Measurements from ENCODE around the gene FRMPD1.
"Not testable (repeated sequence)": the region's sequence is repeated elsewhere in the genome, so short reads cannot be mapped to it uniquely, and the experiment has no call there.

Gene FRMPD1

GRCh38 chr9:37745970-37746369 lies 95.2 kb downstream of the FRMPD1 start:
- no peak for DNase-seq

- no peak for DNase-seq
These were observed 95.9 kb downstream of the FRMPD1 start for GRCh38 chr9:37746448-37747270.

DNA sequence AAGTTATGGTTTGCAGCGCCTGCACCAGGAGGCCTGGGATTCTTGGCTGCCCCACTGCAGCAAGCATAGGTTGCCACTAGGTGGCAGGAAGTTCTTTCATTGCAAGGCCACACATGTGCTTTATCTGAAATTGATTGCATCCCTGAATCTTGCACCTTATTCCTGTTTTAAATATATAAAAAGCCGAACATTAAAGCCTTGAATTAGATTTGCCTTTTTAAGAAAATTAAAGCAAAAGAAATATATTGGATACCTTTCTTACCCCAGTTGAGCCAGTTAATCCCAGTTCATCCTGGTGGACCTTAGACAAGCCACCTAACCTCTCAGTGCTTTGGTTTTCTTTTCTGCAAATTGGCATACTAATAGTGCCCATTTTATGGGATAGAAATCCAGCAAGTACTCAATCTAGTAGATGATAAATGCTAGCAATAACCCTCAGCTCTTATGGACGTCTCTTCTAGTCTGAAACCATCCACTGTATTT lies 96.6 kb downstream of the FRMPD1 start:
- peak; percentile 70 for DNase-seq

DNA sequence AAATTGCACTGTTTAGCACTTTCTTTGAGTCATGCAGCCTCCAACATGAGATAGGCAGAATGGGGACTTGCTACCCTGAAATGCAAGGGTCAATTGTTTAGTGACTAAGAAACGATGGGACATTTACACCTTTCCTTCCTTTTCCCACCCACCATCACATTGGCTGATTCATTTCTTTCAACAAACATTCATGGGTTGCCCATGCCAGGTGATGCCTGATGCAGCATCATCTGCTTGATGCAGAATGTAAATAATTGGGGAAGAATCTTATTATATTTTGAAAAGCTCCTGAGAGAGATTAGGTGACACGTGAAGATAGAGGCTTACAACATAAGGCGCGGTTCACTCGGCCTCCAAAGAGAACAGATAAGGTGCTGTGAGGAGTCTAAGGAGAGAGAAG lies 98.4 kb downstream of the FRMPD1 start:
- no peak for DNase-seq

DNA sequence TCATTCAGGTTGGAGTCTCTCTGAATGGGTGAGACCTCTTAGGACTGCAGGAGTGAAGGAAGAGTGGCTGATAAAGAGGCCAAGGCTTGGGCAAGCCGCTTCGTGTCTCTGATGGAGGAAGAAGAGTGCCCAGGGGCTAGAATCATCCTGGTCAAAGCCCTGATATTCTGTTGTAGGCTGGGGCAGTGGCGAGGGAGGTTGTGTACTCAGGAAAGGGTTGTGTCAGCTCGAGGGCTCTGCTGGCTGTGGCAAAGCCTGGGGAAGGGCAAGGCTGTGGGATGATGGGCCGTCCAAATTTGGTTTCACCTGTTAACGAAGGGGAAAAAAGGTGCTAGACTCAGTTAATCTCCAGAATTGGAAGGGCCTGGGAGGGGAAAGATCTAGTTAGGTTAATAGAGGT lies 100.4 kb downstream of the FRMPD1 start:
- no peak for DNase-seq

DNA sequence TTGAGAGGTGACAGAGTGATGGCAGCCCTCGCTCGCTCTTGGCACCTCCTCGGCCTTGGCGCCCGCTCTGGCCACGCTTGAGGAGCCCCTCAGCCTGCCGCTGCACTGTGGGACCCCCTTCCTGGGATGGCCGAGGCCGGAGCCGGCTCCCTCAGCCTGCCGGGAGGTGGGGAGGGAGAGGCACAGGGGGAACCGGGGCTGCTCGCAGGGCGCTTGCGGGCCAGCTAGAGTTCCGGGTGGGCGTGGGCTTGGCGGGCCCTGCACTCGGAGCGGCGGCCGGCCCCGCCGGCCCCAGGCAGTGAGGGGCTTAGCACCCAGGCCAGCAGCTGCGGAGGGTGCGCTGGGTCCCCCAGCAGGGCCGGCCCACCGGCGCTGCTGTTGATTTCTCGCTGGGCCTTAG lies 101.0 kb downstream of the FRMPD1 start:
- DNase-seq: not testable (repeated sequence)

- not testable (repeated sequence) for DNase-seq
These were observed 101.4 kb downstream of the FRMPD1 start for GRCh38 chr9:37752112-37752511.

DNA sequence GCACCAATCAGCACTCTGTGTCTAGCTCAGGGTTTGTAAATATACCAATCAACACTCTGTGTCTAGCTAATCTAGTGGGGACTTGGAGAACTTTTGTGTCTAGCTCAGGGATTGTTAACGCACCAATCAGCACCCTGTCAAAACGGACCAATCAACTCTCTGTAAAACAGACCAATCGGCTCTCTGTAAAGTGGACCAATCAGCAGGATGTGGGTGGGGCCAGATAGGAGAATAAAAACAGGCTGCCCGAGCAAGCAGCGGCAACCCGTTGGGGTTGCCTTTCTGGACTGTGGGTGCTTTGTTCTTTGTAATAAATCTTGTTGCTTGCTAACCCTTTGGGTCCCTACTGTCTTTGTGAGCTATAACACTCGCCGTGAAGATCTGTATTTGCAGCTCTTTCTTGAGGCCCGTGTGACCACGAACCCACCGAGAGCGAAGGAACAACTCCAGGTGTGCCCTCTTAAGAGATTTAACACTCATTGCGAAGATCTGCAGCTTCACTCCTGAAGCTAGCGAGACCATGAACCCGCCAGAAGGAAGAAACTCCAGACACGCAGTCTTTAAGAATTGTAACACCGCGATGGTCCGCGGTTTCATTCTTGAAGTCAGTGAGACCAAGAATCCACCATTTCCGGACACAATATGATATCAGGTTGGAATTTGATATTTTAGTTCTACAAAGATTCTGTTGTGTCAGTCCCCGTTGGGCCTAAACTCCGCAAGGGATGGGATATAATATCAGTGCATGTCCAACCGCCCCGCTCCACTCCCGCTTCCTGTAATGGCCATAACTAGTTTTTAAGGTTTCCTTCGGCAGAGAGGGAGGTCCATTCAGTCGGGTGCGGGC lies 102.1 kb downstream of the FRMPD1 start:
- peak; percentile 39 for DNase-seq

DNA sequence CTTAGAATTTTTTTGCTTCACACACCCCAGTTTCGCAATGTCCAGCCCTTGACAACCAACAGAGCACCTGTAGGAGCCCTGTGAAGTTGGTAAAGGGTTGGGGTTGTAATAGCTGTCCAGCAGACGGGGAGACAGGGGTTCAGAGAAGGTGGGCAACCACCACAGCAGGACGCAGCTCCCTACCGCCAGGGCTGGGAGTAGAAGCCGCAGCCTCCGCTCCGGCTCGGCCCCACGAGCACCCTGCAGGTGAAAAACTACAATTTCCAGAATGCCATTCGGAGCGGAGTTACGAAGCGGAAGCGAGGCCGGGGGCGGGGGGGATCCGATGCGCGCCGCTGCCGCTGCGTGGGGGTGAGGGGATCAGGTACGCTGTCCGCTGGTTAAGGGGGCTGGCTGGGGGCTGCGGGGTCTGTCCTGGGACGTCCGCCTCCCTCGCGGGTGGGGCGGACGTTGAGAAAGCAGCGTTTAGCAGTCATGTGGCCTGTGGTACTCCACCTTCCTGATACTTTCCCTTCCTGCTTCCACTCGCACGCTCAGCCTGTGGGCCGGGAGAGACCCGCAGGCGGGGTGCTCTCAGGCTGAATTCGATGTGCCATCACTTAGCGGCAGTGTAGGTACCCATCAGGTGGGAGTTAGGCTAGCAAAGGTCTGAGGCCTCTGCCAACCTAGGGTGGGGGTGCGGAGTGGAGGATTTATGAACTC lies 102.9 kb downstream of the FRMPD1 start, which contains the start of gene TRMT10B:
TRMT10B (plus strand) TSS at position 317 of the 702 bp plus-strand sequence. CDS start 8,127 bp downstream, outside the sequence.
- DNase-seq: peak; percentile 80

DNA sequence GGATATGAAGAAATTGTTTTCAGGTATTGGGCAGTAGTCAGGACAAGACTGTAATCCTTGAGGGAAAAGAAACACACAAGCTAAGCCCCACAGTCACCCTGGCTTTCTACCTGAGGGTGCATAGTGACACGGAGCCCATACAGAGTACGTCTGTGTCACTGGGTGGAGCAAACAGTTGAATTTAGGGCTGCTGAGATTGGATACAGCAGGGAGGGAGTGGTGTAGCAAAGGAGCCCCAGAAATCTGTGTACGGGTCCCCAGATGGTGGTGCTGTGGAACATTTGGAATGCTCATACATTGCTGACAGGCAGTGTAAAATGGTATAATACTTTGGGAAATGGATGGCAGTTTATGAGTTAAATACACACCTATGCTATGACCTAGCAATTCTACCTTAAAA lies 108.0 kb downstream of the FRMPD1 start:
- no peak for DNase-seq

DNA sequence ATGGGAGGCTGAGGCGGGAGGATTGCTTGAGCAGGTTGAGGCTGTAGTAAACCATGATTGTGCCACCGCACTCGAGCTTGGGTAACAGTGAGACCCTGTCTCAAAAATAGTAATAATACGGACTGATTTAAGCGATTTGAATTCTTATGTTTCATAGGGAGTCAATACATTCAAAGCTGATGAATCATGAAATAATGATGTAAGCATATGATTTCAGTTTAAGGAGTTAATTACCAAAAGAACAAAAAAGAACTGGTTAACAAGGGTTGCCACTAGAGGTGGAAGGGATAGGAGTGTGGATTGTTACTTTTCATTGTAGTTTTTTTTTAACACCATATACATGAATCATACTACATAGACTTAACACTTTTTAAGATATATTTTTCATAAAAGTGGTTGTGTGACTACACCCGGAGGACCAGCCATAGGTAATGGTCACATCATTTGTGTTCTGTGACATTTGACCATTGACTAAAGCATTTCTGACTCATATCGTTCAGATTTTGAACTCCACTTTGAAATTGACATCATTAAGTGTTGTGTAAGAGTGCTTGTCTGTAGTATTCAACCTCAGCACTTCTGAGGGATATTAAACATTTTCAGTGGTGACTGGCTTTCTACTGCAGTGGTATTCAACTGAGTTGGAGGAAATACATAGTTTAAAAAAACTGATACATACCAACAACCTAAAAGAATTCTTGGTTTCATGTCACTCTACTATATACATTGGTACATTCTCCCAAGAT lies 109.8 kb downstream of the FRMPD1 start:
- no peak for DNase-seq

- no peak for DNase-seq
These were observed 110.8 kb downstream of the FRMPD1 start for GRCh38 chr9:37761511-37761910.

GRCh38 chr9:37765263-37765662 lies 114.5 kb downstream of the FRMPD1 start:
- DNase-seq: not testable (repeated sequence)

DNA sequence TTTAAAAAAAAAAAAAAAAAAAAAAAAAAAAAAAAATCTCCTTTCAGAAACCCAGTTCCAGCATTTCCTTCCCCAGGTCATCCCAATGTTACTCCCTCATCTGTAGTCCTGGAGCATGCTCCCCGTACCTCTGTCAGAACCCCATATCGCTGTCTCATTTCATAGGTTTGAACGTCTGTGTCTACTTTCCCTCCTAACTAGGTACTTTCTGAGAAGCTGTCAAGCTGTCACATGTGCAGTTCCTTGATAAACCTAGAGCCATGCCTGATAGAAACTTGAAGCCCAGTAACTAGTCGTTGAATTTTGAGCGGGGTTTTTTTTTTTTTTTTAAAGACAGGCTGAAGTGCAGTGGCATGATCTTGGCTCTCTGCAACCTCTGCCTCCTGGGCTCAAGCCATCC lies 118.6 kb downstream of the FRMPD1 start:
- DNase-seq: no peak

DNA sequence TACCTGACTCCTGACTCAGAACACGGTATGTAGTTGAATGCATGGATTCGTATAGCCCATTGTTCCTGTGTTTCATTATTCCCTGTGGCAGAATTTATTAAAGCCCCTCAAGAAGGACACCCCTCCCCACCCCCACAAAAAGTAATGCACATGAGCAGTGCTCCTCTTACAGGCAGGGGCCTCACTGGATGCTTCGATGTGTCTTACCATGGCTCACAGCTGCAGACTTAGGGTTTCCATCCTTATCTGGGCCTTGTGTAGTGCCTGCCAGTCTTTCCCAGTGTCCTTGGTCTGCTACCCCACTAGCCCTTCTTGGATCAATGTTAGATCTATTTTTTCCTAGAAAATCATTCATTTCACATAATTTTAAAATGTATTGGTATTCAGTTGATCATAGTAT lies 119.2 kb downstream of the FRMPD1 start:
- no peak for DNase-seq

DNA sequence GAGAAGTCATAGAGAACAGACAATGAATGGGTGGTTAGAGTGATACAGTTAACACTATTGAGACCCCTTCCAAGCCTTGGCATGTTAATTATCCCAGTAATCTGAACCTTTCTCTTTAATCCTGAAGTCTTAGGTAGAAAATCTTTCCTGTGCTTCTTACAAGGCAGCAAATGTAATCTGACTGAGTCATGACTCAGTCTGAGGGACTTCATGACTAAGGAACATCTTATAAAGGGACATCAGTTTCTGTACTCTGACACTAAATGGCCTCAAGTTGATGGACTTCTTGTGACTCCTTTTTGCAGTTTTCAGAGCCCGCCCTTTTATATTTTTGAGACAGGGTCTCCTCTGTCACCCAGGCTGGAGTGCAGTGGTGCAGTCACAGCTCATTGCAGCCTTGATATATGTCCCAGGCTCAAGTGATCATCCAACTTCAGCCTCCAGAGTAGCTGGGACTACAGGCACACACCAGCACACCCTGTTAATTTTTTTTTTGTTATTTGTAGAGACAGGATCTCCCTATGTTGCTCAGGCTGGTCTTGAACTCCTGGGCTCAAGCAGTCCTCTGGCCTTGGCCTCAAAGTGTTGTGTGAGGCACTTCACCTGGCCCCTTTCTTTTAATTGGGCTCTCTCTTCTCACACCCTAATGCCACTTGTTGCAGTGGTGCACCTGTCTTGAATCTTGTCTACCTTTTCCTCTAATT lies 124.6 kb downstream of the FRMPD1 start:
- DNase-seq: no peak

- no peak for DNase-seq
These were observed 125.6 kb downstream of the FRMPD1 start for GRCh38 chr9:37776328-37776727.

- DNase-seq: no peak
These were observed 127.8 kb downstream of the FRMPD1 start for GRCh38 chr9:37778534-37778933.

DNA sequence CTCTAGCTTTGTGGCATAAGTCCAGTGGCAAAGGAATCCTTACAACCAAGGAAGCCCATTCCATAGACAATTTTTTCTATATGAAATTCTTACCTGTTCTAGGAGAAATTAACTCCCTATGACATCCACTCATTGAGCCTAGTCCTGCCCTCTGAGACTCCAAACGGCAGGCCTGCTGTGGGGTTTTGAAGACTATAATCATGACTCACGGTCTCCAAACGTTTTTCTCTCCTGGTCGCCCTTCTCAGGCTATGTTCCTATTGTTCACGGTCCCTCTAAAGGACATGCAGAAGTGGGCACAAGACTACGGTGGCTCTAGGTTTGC lies 133.5 kb downstream of the FRMPD1 start:
- DNase-seq: no peak

DNA sequence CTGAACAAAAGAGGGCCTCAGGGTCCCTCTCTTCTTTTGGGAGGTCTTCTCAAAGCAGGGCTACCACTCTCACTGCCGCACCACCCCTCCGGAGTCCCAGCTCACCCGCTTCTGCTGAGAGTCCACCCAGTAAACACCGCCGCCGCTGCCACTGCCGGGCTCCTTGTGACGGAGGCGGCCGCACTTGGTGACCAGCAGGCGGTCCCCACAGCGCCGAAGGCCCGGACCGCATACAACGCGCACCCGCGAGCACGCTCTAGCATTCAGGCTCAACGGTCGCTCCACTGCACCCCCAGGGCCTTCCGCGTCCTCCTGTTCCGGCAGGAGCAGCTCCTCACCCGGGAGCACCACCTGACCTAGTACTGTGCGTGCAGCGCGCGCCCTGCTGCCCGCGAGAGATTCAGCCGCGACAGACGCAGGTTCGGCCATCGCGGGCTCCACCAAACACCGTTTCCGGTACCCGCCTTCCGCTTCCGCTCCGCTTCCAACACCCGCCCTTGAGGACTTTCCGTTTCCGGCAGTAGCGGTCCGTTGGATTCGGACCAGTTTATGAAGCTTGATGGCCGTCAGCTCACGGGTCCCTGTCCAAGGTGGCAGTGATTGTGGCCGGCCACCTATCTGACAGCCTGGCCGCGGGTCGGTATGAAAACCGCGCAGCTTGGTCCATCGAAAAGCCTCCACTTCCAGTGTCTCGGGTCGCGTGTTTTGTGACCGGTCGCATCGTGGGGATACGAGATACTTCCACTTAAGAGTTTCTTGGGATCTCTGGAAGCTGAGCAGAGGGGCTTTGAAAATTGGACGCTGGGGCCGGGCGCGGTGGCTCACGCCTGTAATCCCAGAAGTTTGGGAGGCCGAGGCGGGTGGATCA lies 134.1 kb downstream of the FRMPD1 start, which contains the start of gene EXOSC3:
EXOSC3 (minus strand) TSS at position 449 of the 868 bp plus-strand sequence; CDS start at position 429, 20 bp downstream.
- peak; percentile 93 for DNase-seq

GRCh38 chr9:37787059-37787458 lies 136.3 kb downstream of the FRMPD1 start:
- no peak for DNase-seq

All from stimulated activated CD8-positive, alpha-beta memory T cell treated with anti-CD3 and anti-CD28 coated beads, Interleukin-4, amount 100 ng/mL, for 48 hours (primary cell).